H1 (cell line): ENCODE measurements around the gene TCERG1. TPM values are rescaled to one million over a fixed set of nuclear protein-coding genes. Genes with fewer than 3 reads are reported as not detected.

Experiments
- CTCF ChIA-PET: fragments of 300-600 bp; sonication (Branson Sonifier 250); formaldehyde crosslinking; loops from one replicate; lab custom pipeline; 2021; ENCODE audit not compliant: partially characterized antibody; lab: Charles Lee
- POLR2A ChIA-PET: fragments of 300-600 bp; sonication (Branson Sonifier 250); formaldehyde crosslinking; loops from one replicate; lab custom pipeline; 2021; ENCODE audit warnings: inconsistent platforms; ENCODE audit not compliant: partially characterized antibody; lab: Charles Lee
- DNase-seq, 2 experiments: peaks; one replicate each; pipeline versions ENCODE4 v3.0.0 to v3.0.0-alpha.2; 2010 to 2022; ENCODE audit warnings: low spot score in 2 of 2, low read depth in 1 of 2, mixed read lengths in 1 of 2
- FAIRE-seq: peaks from 2 replicates; lab custom pipeline; 2011; peaks lifted over from hg19 to GRCh38; lab: Jason Lieb, UNC
- H2AFZ ChIP-seq: 2 replicates; pipeline ENCODE4 v1.8.1; 2012; ENCODE audit warnings: low read length, inconsistent platforms
- H2AK5ac ChIP-seq: 2 replicates; pipeline ENCODE4 v1.6.1; 2013; ENCODE audit warnings: low read depth, low read length
- H2BK120ac ChIP-seq: replicated peaks from 2 replicates; pipeline ENCODE3; 2013; ENCODE audit warnings: low read depth, low read length, inconsistent platforms
- H2BK12ac ChIP-seq: 2 replicates; pipeline ENCODE4 v1.6.1; 2013; ENCODE audit warnings: low read depth, low read length
- H2BK15ac ChIP-seq: 2 replicates; pipeline ENCODE4 v1.6.1; 2013; ENCODE audit warnings: low read length
- H2BK20ac ChIP-seq: 2 replicates; pipeline ENCODE4 v1.6.1; 2013; ENCODE audit warnings: low read length
- H2BK5ac ChIP-seq: 2 replicates; pipeline ENCODE4 v1.6.1; 2013; ENCODE audit warnings: low read depth, low read length
- H3K14ac ChIP-seq: 2 replicates; pipeline ENCODE4 v1.6.1; 2013; ENCODE audit warnings: inconsistent platforms; ENCODE audit not compliant: insufficient read length
- H3K18ac ChIP-seq: 2 replicates; pipeline ENCODE4 v1.6.1; 2013; ENCODE audit warnings: low read length; ENCODE audit errors: extremely low read depth
- H3K23ac ChIP-seq: 2 replicates; pipeline ENCODE4 v1.6.1; 2013; ENCODE audit warnings: inconsistent platforms; ENCODE audit not compliant: insufficient read length
- H3K23me2 ChIP-seq: 2 replicates; pipeline ENCODE4 v1.6.1; 2013; ENCODE audit warnings: low read depth, low read length
- H3K27ac ChIP-seq: 2 replicates; pipeline ENCODE4 v1.6.1; 2011; ENCODE audit warnings: low read depth, low read length, inconsistent platforms
- H3K27me3 ChIP-seq, 4 experiments: replicated peaks in 1 of 4; 1 replicate in 1 of 4; 2 replicates in 3 of 4; pipeline versions ENCODE4 v1.6.1 to v1.8.1; 2011 to 2013; ENCODE audit warnings: low read length in 3 of 4, mild to moderate bottlenecking in 3 of 4, inconsistent platforms in 2 of 4, mixed read lengths in 2 of 4, moderate library complexity in 1 of 4; ENCODE audit not compliant: control insufficient read depth in 3 of 4, insufficient read depth in 3 of 4; ENCODE audit errors: extremely low read depth in 1 of 4
- H3K36me3 ChIP-seq, 4 experiments: 2 replicates each; pipeline versions ENCODE4 v1.6.1 to v1.8.1; 2011 to 2013; ENCODE audit warnings: mild to moderate bottlenecking in 4 of 4, low read length in 3 of 4, moderate library complexity in 2 of 4, control low read depth in 1 of 4, inconsistent platforms in 1 of 4; ENCODE audit not compliant: insufficient read depth in 4 of 4, control insufficient read depth in 2 of 4
- H3K4ac ChIP-seq: replicated peaks from 2 replicates; pipeline ENCODE3; 2013; ENCODE audit warnings: low read length, low read depth, mixed read lengths, inconsistent platforms; ENCODE audit not compliant: insufficient read length
- H3K4me1 ChIP-seq, 4 experiments: replicated peaks in 1 of 4; 1 replicate in 1 of 4; 2 replicates in 3 of 4; pipeline versions ENCODE4 v1.6.1 to v1.8.1; 2011 to 2013; ENCODE audit warnings: low read length in 3 of 4, inconsistent platforms in 2 of 4, mixed read lengths in 1 of 4; ENCODE audit not compliant: insufficient read depth in 4 of 4, control insufficient read depth in 3 of 4
- H3K4me2 ChIP-seq, 2 experiments: 2 replicates each; pipeline versions ENCODE4 v1.6.1 to v1.8.1; 2011 to 2013; ENCODE audit warnings: low read depth in 2 of 2, low read length in 2 of 2, control low read depth in 1 of 2, inconsistent platforms in 1 of 2, mild to moderate bottlenecking in 1 of 2; ENCODE audit not compliant: insufficient read depth in 1 of 2
- H3K4me3 ChIP-seq, 4 experiments: fragments of 200-600, 300-600 bp in 1 of 4; sonication (generic), shearing (Covaris generic), sonication (Bioruptor Twin) in 1 of 4; 2 replicates each; pipeline versions ENCODE4 v1.5.1 to v1.8.1; 2011 to 2016; ENCODE audit warnings: low read length in 4 of 4, low read depth in 3 of 4, control low read depth in 2 of 4, inconsistent platforms in 2 of 4, mild to moderate bottlenecking in 2 of 4, mixed read lengths in 1 of 4, moderate library complexity in 1 of 4; ENCODE audit not compliant: insufficient read depth in 2 of 4; ENCODE audit errors: extremely low read depth in 1 of 4
- H3K56ac ChIP-seq: replicated peaks from 2 replicates; pipeline ENCODE3; 2013; ENCODE audit warnings: low read depth, mild to moderate bottlenecking, mixed read lengths, low read length, inconsistent platforms; ENCODE audit not compliant: insufficient read length
- H3K79me1 ChIP-seq: 2 replicates; pipeline ENCODE4 v1.6.1; 2013; ENCODE audit warnings: low read depth, low read length, control low read depth
- H3K79me2 ChIP-seq, 2 experiments: 2 replicates each; pipeline versions ENCODE4 v1.6.1 to v1.8.1; 2012 to 2013; ENCODE audit warnings: low read length in 2 of 2, mild to moderate bottlenecking in 2 of 2, inconsistent platforms in 1 of 2; ENCODE audit not compliant: insufficient read depth in 2 of 2, control insufficient read depth in 1 of 2
- H3K9ac ChIP-seq, 4 experiments: replicated peaks in 1 of 4; 1 replicate in 1 of 4; 2 replicates in 3 of 4; pipeline versions ENCODE4 v1.6.1 to v1.8.1; 2011 to 2013; ENCODE audit warnings: low read depth in 3 of 4, low read length in 3 of 4, control low read depth in 2 of 4, mild to moderate bottlenecking in 2 of 4, moderate library complexity in 2 of 4, inconsistent platforms in 1 of 4; ENCODE audit errors: extremely low read depth in 1 of 4
- H3K9me3 ChIP-seq, 2 experiments: 2 replicates each; pipeline versions ENCODE4 v1.6.1 to v1.8.1; 2012 to 2013; ENCODE audit warnings: mild to moderate bottlenecking in 2 of 2, moderate library complexity in 2 of 2, control low read depth in 1 of 2, inconsistent platforms in 1 of 2, low read depth in 1 of 2, low read length in 1 of 2, mixed read lengths in 1 of 2; ENCODE audit not compliant: insufficient read depth in 2 of 2
- H4K20me1 ChIP-seq, 2 experiments: replicated peaks in 1 of 2; 2 replicates each; pipeline versions ENCODE3 to v1.8.1; 2011 to 2013; ENCODE audit warnings: inconsistent platforms in 2 of 2, low read length in 2 of 2, mild to moderate bottlenecking in 1 of 2; ENCODE audit not compliant: insufficient read depth in 2 of 2, control insufficient read depth in 1 of 2
- H4K5ac ChIP-seq: 2 replicates; pipeline ENCODE4 v1.6.1; 2013; ENCODE audit warnings: low read length, low read depth, mixed read lengths, inconsistent platforms; ENCODE audit not compliant: insufficient read length
- H4K8ac ChIP-seq: 2 replicates; pipeline ENCODE4 v1.8.0; 2013; ENCODE audit warnings: mild to moderate bottlenecking, moderate library complexity, low read length, inconsistent platforms; ENCODE audit not compliant: insufficient read depth; ENCODE audit errors: extremely low read depth
- H4K91ac ChIP-seq: replicated peaks from 2 replicates; pipeline ENCODE3; 2013; ENCODE audit warnings: low read length, mixed read lengths, inconsistent platforms; ENCODE audit not compliant: insufficient read length
- ASH2L ChIP-seq: fragments of 200-600, 300-600 bp; sonication (generic); IDR thresholded peaks from one replicate; pipeline ENCODE4 v1.7.1; 2017; ENCODE audit warnings: low read length
- BACH1 ChIP-seq: IDR thresholded peaks from 2 replicates; pipeline ENCODE4 v1.6.1; 2012; ENCODE audit warnings: low read length, improper control_type of control experiment
- CBX5 ChIP-seq: fragments of 300-800, 300-1000 bp; sonication (generic); IDR thresholded peaks from 2 replicates; pipeline ENCODE4 v1.7.1; 2016; ENCODE audit warnings: antibody characterized with exemption, low read length, low read depth
- GTF2F1 ChIP-seq: IDR thresholded peaks from 2 replicates; pipeline ENCODE4 v1.6.1; 2012; ENCODE audit warnings: low read depth, low read length, improper control_type of control experiment, borderline replicate concordance
- MAFK ChIP-seq: IDR thresholded peaks from 2 replicates; pipeline ENCODE4 v1.6.1; 2012; ENCODE audit warnings: low read depth, mild to moderate bottlenecking, improper control_type of control experiment, low read length
- POLR2AphosphoS5 ChIP-seq: IDR thresholded peaks from 2 replicates; pipeline ENCODE4 v1.6.1; 2011; ENCODE audit warnings: low read depth, low read length
- RAD21 ChIP-seq, 2 experiments: IDR thresholded peaks in 1 of 2; conservative IDR thresholded peaks in 1 of 2; 2 replicates each; pipeline ENCODE4 v1.6.1; 2011; ENCODE audit warnings: low read depth in 2 of 2, low read length in 2 of 2, improper control_type of control experiment in 1 of 2, inconsistent platforms in 1 of 2, mild to moderate bottlenecking in 1 of 2, moderate library complexity in 1 of 2
- SIN3A ChIP-seq, 2 experiments: IDR thresholded peaks in 1 of 2; conservative IDR thresholded peaks in 1 of 2; 2 replicates each; pipeline ENCODE4 v1.6.1; 2011 to 2012; ENCODE audit warnings: low read length in 2 of 2, improper control_type of control experiment in 1 of 2, low read depth in 1 of 2, mild to moderate bottlenecking in 1 of 2
- TAF1 ChIP-seq: IDR thresholded peaks from 2 replicates; pipeline ENCODE4 v1.6.1; 2011; ENCODE audit warnings: mild to moderate bottlenecking, low read depth, low read length
- WGBS, 2 experiments: shearing (Covaris generic) in 1 of 2; methylation state at CpG; one replicate each; pipeline versions ENCODE4 v1.1.6 to v1.1.7; 2013 to 2015; ENCODE audit warnings: low lambda C conversion rate in 2 of 2, mixed read lengths in 2 of 2, inconsistent platforms in 1 of 2, low coverage in 1 of 2, missing lambda C conversion rate in 1 of 2; ENCODE audit not compliant: insufficient replicate concordance in 2 of 2, insufficient coverage in 1 of 2, insufficient read length in 1 of 2; ENCODE audit errors: extremely low coverage in 1 of 2, missing lambda C conversion rate in 1 of 2; 5-methylcytosine and 5-hydroxymethylcytosine counted together
- polyA plus RNA-seq, 7 experiments: library from polyadenylated mRNA; depleted of rRNA in 3 of 7; stranded (reverse) in 5 of 7; unstranded in 2 of 7; fragments of >200 nt in 5 of 7; fragments of 200-250 nt in 2 of 7; gene quantifications; 1 replicate in 5 of 7; 2 replicates in 1 of 7; 4 replicates in 1 of 7; pipeline versions ENCODE4 v1.2.1 to v1.2.3, GENCODE V29; 2011 to 2013; ENCODE audit warnings: missing spikeins in 2 of 7, mixed read lengths in 2 of 7
- total RNA-seq: library from RNA; stranded (reverse); fragmentation: NEBNext Ultra II Directional; extraction: Animal tissue kit (Norgen Biotek cat#: 25700); gene quantifications from 2 replicates; pipeline ENCODE4 v1.2.1, GENCODE V29; 2021
- TF ChIP-seq, protein P1 (sequence below), 3 experiments: IDR thresholded peaks; 1 replicate in 2 of 3; 2 replicates in 1 of 3; pipeline versions ENCODE4 v1.5.1 to v1.6.1; 2011; ENCODE audit warnings: low read length in 3 of 3, mild to moderate bottlenecking in 3 of 3, inconsistent platforms in 2 of 3, low read depth in 1 of 3, moderate library complexity in 1 of 3; ENCODE audit not compliant: insufficient read depth in 1 of 3; ENCODE audit errors: control extremely low read depth in 1 of 3

Gene TCERG1
- total and polyA plus RNA-seq, 2 of the 8 experiments (the other 6 are each of a cell fraction or from before 2014, with no cell fraction given): 105 to 122 TPM

DNA sequence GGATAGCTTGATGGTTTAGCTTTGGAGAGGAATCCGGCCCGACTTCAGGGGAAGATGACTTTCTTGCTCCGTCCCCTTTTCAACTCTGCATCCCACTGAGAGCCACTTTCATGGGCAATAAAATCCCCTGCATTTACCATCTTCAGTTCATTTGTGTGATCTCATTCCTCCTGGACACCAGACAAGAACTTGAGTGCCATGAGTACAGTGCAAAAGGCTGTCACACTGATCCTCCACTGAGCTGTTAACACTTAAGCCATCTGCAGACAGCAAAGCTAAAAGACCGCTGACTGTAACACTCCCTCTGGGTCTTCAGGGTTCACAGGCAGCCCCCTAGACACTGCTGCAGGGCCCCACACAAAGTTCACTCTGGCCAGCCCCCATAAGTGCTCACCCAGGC, 48.3 kb upstream of the TCERG1 start:
- 89% methylated on average over 4 of the region's 4 CpGs; no CpG with 5 or more reads in 1 of the 2 experiments for WGBS, 2 experiments
- H3K4me3 ChIP-seq: no peak overlapping the region
- no peak overlapping the region for H3K4me2 ChIP-seq
- H3K23me2 ChIP-seq: no peaks in the 10 kb centered on the region
- no peak overlapping the region for H3K18ac ChIP-seq
- H2BK12ac ChIP-seq: no peak overlapping the region
- H2BK15ac ChIP-seq: no peak overlapping the region
- H4K20me1 ChIP-seq: no peaks in the 10 kb centered on the region
- no peaks in the 10 kb centered on the region for H3K79me1 ChIP-seq
- DNase-seq (no peak), FAIRE-seq (no peak)
- no peaks in the 10 kb centered on the region for H3K9me3 ChIP-seq
- no peak overlapping the region for H3K27ac ChIP-seq
- no peak overlapping the region for H2AK5ac ChIP-seq
- ChIA-PET POLR2A (no interaction called here), CTCF (interaction anchor here (0.7 to 9.1 kb wide), 6 partner anchors 9 to 107 kb away, joined by 3 to 81 read pairs (median 4); no protein-coding TSS in a partner anchor)
- no peaks in the 10 kb centered on the region for H3K36me3 ChIP-seq
- peaks cover 0 to 7% (median 1%) of the 10 kb centered on the region in 4 experiments; a peak in 1 of 7 replicates for H3K4me1 ChIP-seq
- H3K4ac ChIP-seq: no peak overlapping the region
- H4K8ac ChIP-seq: no peak overlapping the region
- no peak overlapping the region for H2BK5ac ChIP-seq
- H3K23ac ChIP-seq: no peak overlapping the region
- H4K91ac ChIP-seq: no peak overlapping the region
- peak overlapping the region; percentile 20; the same call in 1 of the 2 replicates for H2AFZ ChIP-seq
- no peaks in the 10 kb centered on the region; a peak in 1 of 7 replicates for H3K27me3 ChIP-seq
- H3K9ac ChIP-seq: no peak overlapping the region
- no peak overlapping the region for H2BK120ac ChIP-seq
- no peak overlapping the region for H4K5ac ChIP-seq
- H3K79me2 ChIP-seq: no peaks in the 10 kb centered on the region
- no peak overlapping the region for H3K14ac ChIP-seq
- H3K56ac ChIP-seq: no peak overlapping the region
- no peak overlapping the region for H2BK20ac ChIP-seq
- no peak for TF ChIP-seq ASH2L
- no peak for TF ChIP-seq POLR2AphosphoS5
- no peak for TF ChIP-seq GTF2F1
- no peak for TF ChIP-seq SIN3A (conservative IDR thresholded peaks at IDR 0.05 in 1 of 2, IDR thresholded peaks at IDR 0.05 in 1 of 2; ENCODE audit: low read depth in 1 of 2, low read length in 2 of 2)
- TF ChIP-seq RAD21 (IDR thresholded peaks at IDR 0.05 in 1 of 2, conservative IDR thresholded peaks at IDR 0.05 in 1 of 2; ENCODE audit: low read depth in 2 of 2, low read length in 2 of 2): no peak
- TF ChIP-seq TAF1: no peak
- TF ChIP-seq, protein P1, sequence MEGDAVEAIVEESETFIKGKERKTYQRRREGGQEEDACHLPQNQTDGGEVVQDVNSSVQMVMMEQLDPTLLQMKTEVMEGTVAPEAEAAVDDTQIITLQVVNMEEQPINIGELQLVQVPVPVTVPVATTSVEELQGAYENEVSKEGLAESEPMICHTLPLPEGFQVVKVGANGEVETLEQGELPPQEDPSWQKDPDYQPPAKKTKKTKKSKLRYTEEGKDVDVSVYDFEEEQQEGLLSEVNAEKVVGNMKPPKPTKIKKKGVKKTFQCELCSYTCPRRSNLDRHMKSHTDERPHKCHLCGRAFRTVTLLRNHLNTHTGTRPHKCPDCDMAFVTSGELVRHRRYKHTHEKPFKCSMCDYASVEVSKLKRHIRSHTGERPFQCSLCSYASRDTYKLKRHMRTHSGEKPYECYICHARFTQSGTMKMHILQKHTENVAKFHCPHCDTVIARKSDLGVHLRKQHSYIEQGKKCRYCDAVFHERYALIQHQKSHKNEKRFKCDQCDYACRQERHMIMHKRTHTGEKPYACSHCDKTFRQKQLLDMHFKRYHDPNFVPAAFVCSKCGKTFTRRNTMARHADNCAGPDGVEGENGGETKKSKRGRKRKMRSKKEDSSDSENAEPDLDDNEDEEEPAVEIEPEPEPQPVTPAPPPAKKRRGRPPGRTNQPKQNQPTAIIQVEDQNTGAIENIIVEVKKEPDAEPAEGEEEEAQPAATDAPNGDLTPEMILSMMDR (IDR thresholded peaks at IDR 0.05; ENCODE audit: control extremely low read depth in 1 of 3, insufficient read depth in 1 of 3, low read depth in 1 of 3, low read length in 3 of 3): no peak
- TF ChIP-seq MAFK: no peak
- TF ChIP-seq CBX5: no peak
- no peak for TF ChIP-seq BACH1
